Measurements from ENCODE around the gene METTL25B.
"Not testable (repeated sequence)": the region's sequence is repeated elsewhere in the genome, so short reads cannot be mapped to it uniquely, and the experiment has no call there.

METTL25B gene

GRCh38 chr1:156748670-156749418 lies 20.6 kb downstream of the METTL25B start:
- no peak for DNase-seq (ENCODE audit: low spot score)

GRCh38 chr1:156749419-156750118 lies 21.3 kb downstream of the METTL25B start:
- no peak for DNase-seq (ENCODE audit: low spot score)

- DNase-seq (ENCODE audit: low spot score): no peak
Measured at GRCh38 chr1:156750191-156750672, 22.0 kb downstream of the METTL25B start.

- DNase-seq (ENCODE audit: low spot score): no peak
Measured at GRCh38 chr1:156750711-156751450, 22.6 kb downstream of the METTL25B start.

GRCh38 chr1:156751451-156751756 lies 23.1 kb downstream of the METTL25B start, which contains the start of gene HDGF:
Gene HDGF, minus strand, starts transcription at chr1:156751675. Its CDS starts 246 bp downstream, at chr1:156751429.
- no peak for DNase-seq (ENCODE audit: low spot score)

- DNase-seq (ENCODE audit: low spot score): peak; percentile 96
Measured at GRCh38 chr1:156751757-156752481, 23.6 kb downstream of the METTL25B start.

- DNase-seq (ENCODE audit: low spot score): no peak
Measured at GRCh38 chr1:156752843-156753482, 24.7 kb downstream of the METTL25B start.

GRCh38 chr1:156754219-156754618 lies 25.9 kb downstream of the METTL25B start:
- peak; percentile 79 for DNase-seq (ENCODE audit: low spot score)

- no peak for DNase-seq (ENCODE audit: low spot score)
Measured at GRCh38 chr1:156755527-156755950, 27.3 kb downstream of the METTL25B start.

- DNase-seq (ENCODE audit: low spot score): no peak
Measured at GRCh38 chr1:156756355-156756754, 28.1 kb downstream of the METTL25B start.

- DNase-seq (ENCODE audit: low spot score): not testable (repeated sequence)
Measured at GRCh38 chr1:156757572-156758253, 29.4 kb downstream of the METTL25B start.

GRCh38 chr1:156760092-156760795 lies 32.0 kb downstream of the METTL25B start:
- DNase-seq (ENCODE audit: low spot score): no peak

GRCh38 chr1:156760796-156761104 lies 32.5 kb downstream of the METTL25B start:
- no peak for DNase-seq (ENCODE audit: low spot score)

- DNase-seq (ENCODE audit: low spot score): not testable (repeated sequence)
Measured at GRCh38 chr1:156765136-156765535, 36.9 kb downstream of the METTL25B start.

GRCh38 chr1:156765666-156766065 lies 37.4 kb downstream of the METTL25B start:
- DNase-seq (ENCODE audit: low spot score): no peak

GRCh38 chr1:156766298-156767100 lies 38.2 kb downstream of the METTL25B start:
- peak; percentile 60 for DNase-seq (ENCODE audit: low spot score)

- peak; percentile 93 for DNase-seq (ENCODE audit: low spot score)
Measured at GRCh38 chr1:156767101-156767878, 39.0 kb downstream of the METTL25B start, which contains the start of gene PRCC. Gene PRCC, plus strand, starts transcription at chr1:156767535. Its CDS starts 237 bp downstream, at chr1:156767772.

GRCh38 chr1:156767879-156768604 lies 39.8 kb downstream of the METTL25B start:
- peak; percentile 68 for DNase-seq (ENCODE audit: low spot score)
